Activated naive CD4-positive, alpha-beta T cell (primary cell): ENCODE data around the gene SCOC.
"Not testable (repeated sequence)": the region's sequence is repeated elsewhere in the genome, so short reads cannot be mapped to it uniquely, and the experiment has no call there.

Source experiments
- DNase-seq, 4 experiments: peaks; one replicate each; lab custom pipeline; 2025; lab: John Stamatoyannopoulos, UW

SCOC gene

DNA sequence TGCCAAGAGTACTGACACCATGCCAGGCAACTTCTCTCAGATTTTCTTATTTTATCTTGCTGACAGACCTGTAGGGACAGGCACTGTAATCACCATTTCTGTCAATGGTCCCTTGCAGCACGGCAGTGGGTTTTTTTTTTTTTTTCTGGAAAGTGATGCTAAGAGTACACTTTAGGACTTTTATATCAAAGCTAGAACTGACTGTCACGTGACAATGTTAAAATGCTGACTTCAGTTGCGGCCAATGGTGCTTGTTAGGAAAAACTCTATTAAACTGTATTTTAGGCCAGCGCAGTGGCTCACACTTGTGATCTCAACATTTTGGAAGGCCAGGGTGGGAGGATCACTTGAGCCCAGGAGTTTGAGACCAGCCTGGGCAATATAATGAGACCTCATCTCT is 12.3 kb upstream of the SCOC start:
- DNase-seq = no peak

DNA sequence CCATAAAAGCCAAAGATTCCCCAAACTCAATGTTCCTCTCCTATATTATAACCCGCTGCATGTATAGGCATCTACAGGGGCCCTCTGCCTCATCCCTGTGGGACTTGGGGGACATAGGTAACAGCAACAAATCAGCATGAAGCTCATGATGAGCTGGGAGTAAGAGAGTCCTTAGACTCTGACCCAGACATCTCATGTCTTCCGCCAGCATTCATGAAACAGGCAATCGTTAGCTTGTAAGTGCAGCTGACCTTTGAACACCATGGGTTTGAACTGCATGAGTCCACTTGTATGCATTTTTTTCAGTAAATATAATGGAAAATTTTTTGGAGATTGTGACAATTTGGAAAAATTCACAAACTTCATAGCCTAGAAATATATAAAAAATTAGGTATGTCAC is 10.4 kb upstream of the SCOC start:
- DNase-seq = no peak

DNA sequence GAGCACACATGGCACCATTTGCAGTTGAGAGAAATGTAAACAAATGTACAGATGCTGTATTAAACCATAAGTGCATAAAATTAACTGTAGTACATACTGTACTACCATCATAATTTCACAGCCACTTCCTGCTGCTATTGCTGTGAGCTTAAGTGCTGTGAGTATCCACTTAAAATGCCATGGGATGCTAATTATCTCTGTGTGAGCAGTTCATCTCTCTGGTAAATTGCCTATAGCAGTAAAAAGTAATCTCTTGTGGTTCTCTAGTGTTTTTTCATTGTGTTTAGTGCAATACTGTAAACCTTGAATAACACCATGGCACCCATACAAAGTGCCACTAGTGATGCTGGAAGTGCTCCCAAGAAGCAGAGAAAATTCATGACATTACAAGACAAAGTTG is 9.9 kb upstream of the SCOC start:
- DNase-seq = no peak

GRCh38 chr4:140367738-140368137 is 5.7 kb upstream of the SCOC start:
- DNase-seq = no peak

DNA sequence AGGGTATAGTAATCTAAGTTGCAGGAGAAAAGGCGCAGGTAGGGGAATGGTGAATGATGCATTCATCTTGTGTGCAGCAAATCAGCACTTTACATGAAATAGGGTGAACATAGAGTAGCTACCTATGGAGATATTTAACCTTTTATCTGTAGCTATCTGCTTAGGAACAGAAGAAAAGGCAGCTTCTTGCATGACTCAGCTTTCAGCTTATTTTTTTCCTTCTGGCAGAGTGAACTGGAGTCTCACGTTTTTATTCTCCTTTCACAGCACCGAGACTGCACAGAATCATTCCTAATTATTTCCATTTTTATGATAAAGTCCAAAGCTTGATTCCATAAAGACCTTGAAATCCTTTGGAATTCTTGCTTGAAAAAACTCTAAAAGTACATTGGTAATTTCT is 4.8 kb upstream of the SCOC start:
- DNase-seq = no peak

DNA sequence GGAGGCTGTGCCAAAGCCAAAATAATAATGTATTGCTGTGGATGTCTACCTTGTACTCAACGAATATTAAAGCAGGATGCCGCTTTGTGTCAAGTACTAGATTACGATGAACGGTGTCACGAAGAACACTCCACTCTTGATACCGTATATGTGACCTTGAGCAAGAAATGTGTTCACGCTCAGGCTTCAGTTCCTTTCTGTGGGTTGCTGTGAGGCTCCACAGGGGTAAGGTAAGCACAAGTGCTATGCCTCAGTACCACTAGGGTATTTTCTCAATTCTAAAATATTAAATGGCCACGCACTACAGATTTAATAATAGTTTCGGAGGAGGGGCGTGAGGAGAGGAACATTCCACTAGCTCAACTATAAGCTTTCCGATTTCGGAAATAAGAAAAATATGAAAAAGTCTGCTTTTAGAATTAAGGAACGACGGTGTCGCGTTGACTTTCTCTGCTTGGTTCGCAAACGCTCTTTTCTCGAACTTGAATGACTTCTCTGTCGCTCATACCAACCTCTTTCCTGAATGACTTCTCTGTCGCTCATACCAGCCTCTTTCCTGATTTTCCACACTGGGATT is 607 bp upstream of the SCOC start:
- DNase-seq = peak in 2 of 4 experiments; percentile 1 to 2

DNA sequence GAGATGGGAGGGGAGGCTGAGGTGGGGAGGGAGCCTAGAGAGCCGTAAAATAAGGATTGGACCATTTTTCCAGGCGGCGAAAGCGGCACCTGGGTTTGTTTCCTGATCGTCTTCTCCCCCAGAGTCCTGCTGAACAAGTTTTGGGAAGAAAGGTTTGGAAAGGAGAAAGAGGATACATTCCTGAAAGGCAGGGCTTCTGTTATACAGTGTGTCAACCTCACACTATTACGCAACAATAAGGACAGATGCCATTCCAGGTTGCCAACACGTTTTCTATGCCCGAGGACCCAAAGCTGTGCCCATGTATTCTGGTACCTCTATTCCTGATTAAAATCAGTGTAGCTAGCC is 658 bp downstream of the SCOC start:
- DNase-seq = no peak

- DNase-seq = no peak
These were observed 9.3 kb downstream of the SCOC start for GRCh38 chr4:140382732-140383131.

DNA sequence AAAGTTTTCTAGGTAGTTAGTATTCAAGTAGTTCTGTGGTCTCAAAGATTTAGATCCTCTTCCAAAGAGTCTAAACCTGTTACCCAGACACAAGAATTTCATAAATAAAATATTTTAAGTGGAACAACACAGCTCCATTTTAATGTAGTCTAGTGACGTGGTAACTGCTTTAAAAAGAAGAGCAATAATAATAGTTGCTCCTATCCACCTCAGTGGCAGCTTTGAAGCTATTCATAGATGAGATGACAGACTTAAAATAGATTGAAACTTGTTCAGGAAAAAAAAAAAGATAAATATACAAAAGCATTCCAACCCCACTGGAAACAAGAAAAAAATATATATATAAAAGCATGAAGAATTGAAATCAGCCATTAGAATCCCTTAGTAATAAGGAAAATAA is 14.6 kb downstream of the SCOC start:
- DNase-seq = no peak

DNA sequence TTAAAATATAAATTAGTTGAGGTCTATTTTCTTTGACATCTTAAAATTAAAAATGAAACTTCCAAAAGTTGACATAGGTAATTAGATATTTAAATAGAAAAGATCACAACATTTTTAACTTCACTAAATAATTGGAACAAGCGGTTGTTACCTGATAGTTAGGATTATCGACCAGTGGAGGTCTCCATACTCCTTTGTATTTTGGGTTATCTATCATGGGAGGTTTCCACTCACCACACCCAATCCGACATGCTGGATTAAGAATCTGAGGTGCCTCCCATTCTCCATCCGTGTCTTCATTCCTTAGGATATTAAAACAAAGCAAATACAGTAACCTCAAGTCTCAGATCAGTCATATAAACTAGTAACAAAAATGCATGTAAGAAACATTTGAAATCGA is 22.2 kb downstream of the SCOC start:
- no peak for DNase-seq

- no peak for DNase-seq
These were observed 26.7 kb downstream of the SCOC start for GRCh38 chr4:140400111-140400510.

DNA sequence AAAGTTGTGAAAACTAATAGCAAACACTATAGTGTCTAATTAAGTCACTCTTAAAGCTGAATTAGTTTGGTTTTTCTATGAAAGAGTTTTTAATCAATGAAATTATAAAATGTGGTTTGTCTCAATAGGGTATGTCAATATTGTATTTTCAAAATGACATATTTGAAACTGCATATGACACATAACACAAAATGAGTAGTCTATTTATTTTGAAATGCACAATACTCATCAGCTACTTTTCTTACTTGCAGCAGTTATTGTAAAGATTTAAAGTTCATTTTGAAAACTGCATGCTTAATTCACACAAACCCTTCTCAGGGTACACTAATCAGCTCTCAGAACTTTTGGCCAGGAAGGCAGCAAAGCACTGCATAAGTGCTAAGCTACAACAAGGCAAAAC is 32.8 kb downstream of the SCOC start:
- DNase-seq = no peak

DNA sequence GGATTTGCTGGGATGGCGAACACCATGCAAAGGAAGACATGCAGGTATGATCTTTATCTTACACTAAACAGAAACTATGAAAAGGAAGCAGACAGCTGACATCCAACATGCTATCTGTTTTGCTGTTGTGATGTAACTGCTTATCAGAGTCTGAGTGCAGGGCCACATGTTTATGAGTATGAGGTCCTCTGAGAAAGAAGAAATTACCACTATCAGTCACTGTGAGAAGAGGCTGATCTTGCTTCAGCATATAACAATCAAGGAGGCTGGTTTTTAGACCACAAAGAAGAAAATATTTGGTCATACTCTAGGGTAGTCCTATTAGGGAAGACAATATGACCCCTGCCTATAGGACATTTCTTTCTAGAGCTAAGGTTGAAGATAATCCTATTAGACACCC is 35.5 kb downstream of the SCOC start:
- no peak for DNase-seq

GRCh38 chr4:140413130-140413969 is 39.9 kb downstream of the SCOC start:
- DNase-seq = not testable (repeated sequence)

GRCh38 chr4:140423106-140423505 is 49.7 kb downstream of the SCOC start:
- no peak for DNase-seq

GRCh38 chr4:140426610-140427105 is 53.2 kb downstream of the SCOC start:
- no peak for DNase-seq

DNA sequence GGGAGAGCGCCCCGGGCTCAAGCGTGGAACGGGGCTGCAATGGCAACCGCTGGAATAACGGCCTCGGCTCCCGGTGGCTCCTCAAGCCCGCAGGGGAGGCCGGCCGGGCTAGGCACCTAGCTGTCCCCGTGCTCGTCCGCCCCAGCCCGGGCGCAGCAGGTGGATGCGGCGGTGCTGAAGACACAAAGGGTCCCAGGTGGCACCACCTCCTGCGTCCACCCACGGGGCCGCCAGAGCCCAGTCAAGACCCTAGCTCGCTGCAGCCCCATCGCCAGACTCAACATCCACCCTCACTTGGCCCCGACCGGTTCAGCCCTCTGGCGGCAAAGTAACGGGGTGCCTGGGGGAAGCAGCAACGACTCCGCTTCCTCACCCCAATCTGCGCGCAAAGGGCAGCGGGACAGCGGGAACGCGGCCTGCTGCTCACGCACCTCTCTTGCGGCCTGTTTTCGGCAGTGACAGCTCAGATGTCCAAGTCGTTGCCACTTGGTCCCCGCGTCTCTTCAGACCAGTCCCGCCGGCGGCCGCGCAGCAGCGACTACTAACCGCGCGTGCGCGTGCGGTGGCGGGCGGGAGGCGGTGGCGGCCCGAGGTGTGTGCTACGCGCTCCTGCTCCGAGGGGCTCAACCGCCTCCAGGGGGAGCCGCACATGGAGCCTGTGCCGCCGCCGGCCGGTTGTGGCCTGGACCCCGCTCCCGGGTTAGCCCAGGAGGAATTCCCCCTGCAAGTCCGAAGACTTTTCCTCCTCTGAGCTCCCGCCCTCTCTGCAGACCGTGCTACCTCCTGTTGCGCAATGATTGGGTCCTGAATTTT is 53.9 kb downstream of the SCOC start, which contains the start of gene CLGN:
Gene CLGN (minus strand): TSS at position 543 of the 813 bp plus-strand sequence. CDS start 14,570 bp downstream, outside the sequence.
- DNase-seq = peak in 3 of 4 experiments; percentile 1 to 34 (median 22)

DNA sequence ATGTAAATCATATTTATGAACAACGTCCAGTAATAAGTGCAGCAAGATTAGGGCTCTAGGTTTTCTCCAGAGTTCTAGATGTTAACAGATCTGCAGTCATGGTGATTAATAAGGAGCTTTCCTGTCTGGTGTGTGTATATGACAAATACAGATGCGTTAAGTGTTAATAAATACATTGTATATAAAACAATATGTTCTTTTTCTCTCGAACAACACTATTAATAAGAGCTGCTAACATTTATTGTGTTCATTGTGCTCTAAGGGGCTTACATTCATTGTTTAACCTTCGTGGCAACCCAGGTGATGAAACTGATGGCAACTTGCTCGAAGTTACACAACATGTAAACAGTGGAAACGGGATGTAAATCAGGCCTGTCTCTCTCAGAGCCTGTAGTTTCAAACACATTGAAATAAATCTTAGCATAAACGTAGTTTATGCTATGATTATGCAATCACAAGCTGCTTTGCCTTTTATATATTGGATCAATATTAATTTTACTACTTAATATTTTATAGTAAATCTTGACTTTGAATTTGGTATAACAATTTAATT is 54.5 kb downstream of the SCOC start:
- DNase-seq = no peak
